NT2/D1 (cell line): ENCODE measurements around the gene PHF2.

Experiments
- DNase-seq: peaks from one replicate; pipeline ENCODE4 v3.0.0-alpha.2; 2011; ENCODE audit warnings: low read depth, low spot score
- H3K27me3 ChIP-seq: 2 replicates; pipeline ENCODE4 v1.6.0; 2011; ENCODE audit warnings: mild to moderate bottlenecking; ENCODE audit not compliant: insufficient read length, insufficient read depth
- H3K36me3 ChIP-seq: 2 replicates; pipeline ENCODE4 v1.6.1; 2011; ENCODE audit warnings: mild to moderate bottlenecking, low read length, mixed read lengths; ENCODE audit not compliant: insufficient read depth, insufficient read length
- H3K4me1 ChIP-seq: 2 replicates; pipeline ENCODE4 v1.5.1; 2011; ENCODE audit not compliant: insufficient read depth, insufficient read length
- H3K4me3 ChIP-seq: 2 replicates; pipeline ENCODE4 v1.5.1; 2011; ENCODE audit warnings: low read depth; ENCODE audit not compliant: insufficient read length
- H3K9ac ChIP-seq: 2 replicates; pipeline ENCODE4 v1.6.0; 2011; ENCODE audit warnings: low read depth; ENCODE audit not compliant: insufficient read length
- H3K9me3 ChIP-seq: 2 replicates; pipeline ENCODE4 v1.5.1; 2011; ENCODE audit warnings: mild to moderate bottlenecking, low read length; ENCODE audit not compliant: insufficient read depth
- SUZ12 ChIP-seq: IDR thresholded peaks from 2 replicates; pipeline ENCODE4 v1.6.1; 2011; ENCODE audit not compliant: insufficient read length, insufficient read depth; ENCODE audit errors: extremely low read depth
- YY1 ChIP-seq: IDR thresholded peaks from 2 replicates; pipeline ENCODE4 v1.6.1; 2011; ENCODE audit not compliant: insufficient read length, insufficient read depth
- ZNF274 ChIP-seq: IDR thresholded peaks from 2 replicates; pipeline ENCODE4 v1.6.1; 2011; ENCODE audit warnings: mild to moderate bottlenecking, low read depth, low read length

PHF2 gene

DNA sequence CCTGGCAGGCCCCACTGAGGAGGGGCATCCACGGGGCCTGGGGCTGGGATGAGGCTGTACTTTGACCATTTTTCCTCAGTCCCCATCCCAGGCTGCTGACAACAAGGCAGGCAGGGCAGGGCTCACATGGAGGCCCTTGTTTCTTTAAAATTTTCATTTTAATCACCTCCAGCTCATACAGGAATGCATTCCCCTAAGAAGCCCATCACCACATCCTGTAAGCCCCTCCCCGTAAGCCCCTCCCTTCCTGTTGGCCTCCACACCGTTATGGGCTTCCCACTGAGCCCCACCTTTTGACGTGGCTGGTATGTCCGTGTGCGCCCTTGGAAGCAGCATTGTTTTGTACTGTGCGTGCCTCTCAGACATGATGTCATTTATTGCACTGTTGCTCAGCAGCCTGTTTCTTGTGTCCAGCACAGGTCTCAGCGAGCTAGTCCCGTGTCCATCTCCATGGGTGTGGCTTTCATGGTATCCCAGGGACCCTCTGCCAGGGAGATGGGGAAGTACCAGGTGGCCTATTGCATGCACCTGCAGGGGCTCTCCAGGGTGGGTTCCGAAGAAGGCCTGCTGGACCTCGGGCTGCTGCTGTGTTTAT lies 22.4 kb downstream of the PHF2 start:
- no peak for TF ChIP-seq ZNF274
- no peak for TF ChIP-seq SUZ12
- no peak for TF ChIP-seq YY1
- Histone ChIP-seq H3K4me1 (peaks cover 18% of the 10 kb centered on the region), H3K36me3 (no peaks in the 10 kb centered on the region), H3K9ac (no peak overlapping the region), H3K4me3 (no peak overlapping the region), H3K27me3 (no peaks in the 10 kb centered on the region), H3K9me3 (no peaks in the 10 kb centered on the region)
- DNase-seq = no peak

DNA sequence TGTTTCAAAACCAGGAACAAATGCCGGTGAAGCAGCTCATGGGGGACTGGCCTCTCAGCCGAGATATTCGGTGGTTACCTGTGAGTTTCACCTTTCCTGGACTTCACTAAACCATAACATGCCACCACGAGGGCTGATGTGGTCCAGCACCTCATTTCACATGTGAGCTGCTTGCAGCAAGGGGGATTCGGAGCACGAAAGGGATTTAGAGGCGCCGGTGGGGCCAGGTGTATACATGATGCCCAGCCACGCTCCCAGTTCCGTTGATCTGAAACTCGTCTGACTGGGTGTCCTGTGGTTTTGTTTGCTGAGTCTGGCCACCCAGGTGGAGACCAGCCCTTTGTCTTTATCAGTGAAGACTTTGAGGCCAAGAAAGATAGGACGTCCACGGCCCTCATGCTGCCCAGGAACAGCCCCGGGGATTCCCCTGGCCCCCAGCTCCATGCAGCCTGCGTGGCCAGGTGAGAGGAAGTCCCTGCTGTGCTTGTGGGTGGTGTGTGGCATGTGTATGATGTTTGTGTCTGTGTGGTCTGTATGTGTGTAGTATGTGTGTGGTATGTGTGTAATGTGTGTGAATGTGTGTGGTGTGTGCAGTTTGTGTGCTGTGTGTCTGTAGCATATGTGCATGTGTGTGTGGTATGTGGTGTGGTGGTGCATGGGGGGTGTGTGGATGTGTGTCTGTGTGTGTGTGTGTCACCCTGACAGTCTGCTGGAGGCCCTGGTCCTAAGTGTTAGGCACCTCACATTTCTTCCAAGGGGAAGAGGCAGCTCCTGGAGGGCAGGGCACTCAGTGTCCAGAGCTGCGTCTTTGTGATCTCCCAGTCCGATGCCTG lies 23.4 kb downstream of the PHF2 start:
- H3K36me3 ChIP-seq = no peaks in the 10 kb centered on the region

DNA sequence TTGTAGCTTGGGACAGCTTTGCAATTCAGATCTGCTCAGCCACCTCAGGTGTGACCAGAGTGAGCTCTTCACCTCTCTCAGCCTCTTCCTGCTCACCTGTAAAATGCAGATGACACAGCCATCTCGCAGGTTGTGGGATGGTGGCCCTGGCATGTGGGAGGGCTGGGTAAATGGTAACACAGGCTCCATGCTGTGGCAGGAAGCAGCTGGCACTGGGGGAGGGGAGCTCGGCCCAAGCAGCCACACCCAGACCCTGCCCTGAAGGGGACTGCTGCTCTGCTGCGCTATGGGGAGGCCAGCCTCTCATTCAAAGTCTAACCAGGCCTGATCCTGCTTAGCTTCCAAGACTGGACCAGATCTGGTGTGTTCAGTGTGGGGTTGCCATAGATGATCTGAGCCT lies 24.1 kb downstream of the PHF2 start:
- Histone ChIP-seq H3K4me3 (no peak overlapping the region), H3K27me3 (no peaks in the 10 kb centered on the region), H3K9me3 (no peaks in the 10 kb centered on the region), H3K4me1 (peaks cover 15% of the 10 kb centered on the region), H3K9ac (no peak overlapping the region), H3K36me3 (no peaks in the 10 kb centered on the region)
- DNase-seq = no peak
- no peak for TF ChIP-seq SUZ12
- no peak for TF ChIP-seq YY1
- TF ChIP-seq ZNF274 = no peak

More for the DNA sequence above, 23.4 kb downstream of the PHF2 start:
- no peak for TF ChIP-seq ZNF274
- no peak for TF ChIP-seq SUZ12
- Histone ChIP-seq H3K27me3 (no peaks in the 10 kb centered on the region), H3K4me3 (no peak overlapping the region), H3K9ac (no peak overlapping the region), H3K9me3 (no peaks in the 10 kb centered on the region), H3K4me1 (peaks cover 15% of the 10 kb centered on the region)
- DNase-seq = no peak

GRCh38 chr9:93601063-93601462 lies 24.7 kb downstream of the PHF2 start:
- H3K9me3 ChIP-seq = no peaks in the 10 kb centered on the region
- H3K4me3 ChIP-seq = no peak overlapping the region
- TF ChIP-seq YY1 = no peak
- TF ChIP-seq SUZ12 = no peak
- no peak for TF ChIP-seq ZNF274
- H3K4me1 ChIP-seq = peaks cover 15% of the 10 kb centered on the region
- H3K36me3 ChIP-seq = no peaks in the 10 kb centered on the region
- no peak overlapping the region for H3K9ac ChIP-seq
- no peaks in the 10 kb centered on the region for H3K27me3 ChIP-seq
- DNase-seq = no peak

GRCh38 chr9:93601666-93602065 lies 25.3 kb downstream of the PHF2 start:
- no peak for DNase-seq
- TF ChIP-seq SUZ12 (no peak), YY1 (no peak), ZNF274 (no peak)
- Histone ChIP-seq H3K9me3 (no peaks in the 10 kb centered on the region), H3K4me3 (no peak overlapping the region), H3K9ac (no peak overlapping the region), H3K36me3 (no peaks in the 10 kb centered on the region), H3K4me1 (peaks cover 15% of the 10 kb centered on the region), H3K27me3 (no peaks in the 10 kb centered on the region)

- no peaks in the 10 kb centered on the region for H3K27me3 ChIP-seq
- H3K4me1 ChIP-seq = peaks cover 15% of the 10 kb centered on the region
- DNase-seq = no peak
- TF ChIP-seq ZNF274 = no peak
- no peak for TF ChIP-seq SUZ12
- TF ChIP-seq YY1 = no peak
- H3K36me3 ChIP-seq = no peaks in the 10 kb centered on the region
- no peak overlapping the region for H3K4me3 ChIP-seq
- no peak overlapping the region for H3K9ac ChIP-seq
- no peaks in the 10 kb centered on the region for H3K9me3 ChIP-seq
Measured at GRCh38 chr9:93603011-93603410, 26.6 kb downstream of the PHF2 start.

- DNase-seq = no peak
- Histone ChIP-seq H3K36me3 (no peaks in the 10 kb centered on the region), H3K4me3 (no peak overlapping the region), H3K27me3 (no peaks in the 10 kb centered on the region), H3K9me3 (no peaks in the 10 kb centered on the region; the same call in 1 of the 2 replicates), H3K4me1 (peaks cover 13% of the 10 kb centered on the region), H3K9ac (no peak overlapping the region)
- TF ChIP-seq ZNF274 = no peak
- TF ChIP-seq SUZ12 = no peak
- no peak for TF ChIP-seq YY1
Measured at GRCh38 chr9:93603906-93604326, 27.5 kb downstream of the PHF2 start.
